ENCODE data around the gene ARHGAP22.

DNA sequence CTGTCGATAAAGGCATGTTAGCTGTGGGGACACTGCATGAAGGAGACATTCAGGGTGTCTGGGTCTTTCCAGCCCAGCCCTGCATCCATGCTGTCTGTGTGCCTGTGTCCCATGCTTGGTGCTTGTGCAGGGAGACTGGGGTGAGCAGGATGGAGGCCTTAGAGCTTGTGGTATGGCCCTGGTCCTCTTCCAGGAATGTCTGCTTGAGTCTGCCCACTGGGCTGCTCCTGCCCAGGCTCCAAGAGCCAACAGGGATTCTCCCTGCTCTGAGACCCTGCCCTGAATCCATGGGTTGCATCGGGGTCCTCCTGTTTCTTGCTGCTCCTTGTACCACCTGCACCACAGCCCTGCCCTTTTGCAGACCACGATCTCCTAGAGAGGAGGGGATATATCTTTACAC, 31.4 kb upstream of the ARHGAP22 start:
- TF ChIP-seq, protein P1, sequence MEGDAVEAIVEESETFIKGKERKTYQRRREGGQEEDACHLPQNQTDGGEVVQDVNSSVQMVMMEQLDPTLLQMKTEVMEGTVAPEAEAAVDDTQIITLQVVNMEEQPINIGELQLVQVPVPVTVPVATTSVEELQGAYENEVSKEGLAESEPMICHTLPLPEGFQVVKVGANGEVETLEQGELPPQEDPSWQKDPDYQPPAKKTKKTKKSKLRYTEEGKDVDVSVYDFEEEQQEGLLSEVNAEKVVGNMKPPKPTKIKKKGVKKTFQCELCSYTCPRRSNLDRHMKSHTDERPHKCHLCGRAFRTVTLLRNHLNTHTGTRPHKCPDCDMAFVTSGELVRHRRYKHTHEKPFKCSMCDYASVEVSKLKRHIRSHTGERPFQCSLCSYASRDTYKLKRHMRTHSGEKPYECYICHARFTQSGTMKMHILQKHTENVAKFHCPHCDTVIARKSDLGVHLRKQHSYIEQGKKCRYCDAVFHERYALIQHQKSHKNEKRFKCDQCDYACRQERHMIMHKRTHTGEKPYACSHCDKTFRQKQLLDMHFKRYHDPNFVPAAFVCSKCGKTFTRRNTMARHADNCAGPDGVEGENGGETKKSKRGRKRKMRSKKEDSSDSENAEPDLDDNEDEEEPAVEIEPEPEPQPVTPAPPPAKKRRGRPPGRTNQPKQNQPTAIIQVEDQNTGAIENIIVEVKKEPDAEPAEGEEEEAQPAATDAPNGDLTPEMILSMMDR (IDR thresholded peaks at IDR 0.05): no peak
- TF ChIP-seq SIN3A (IDR thresholded peaks at IDR 0.05; ENCODE audit: borderline replicate concordance, insufficient read depth, low read depth, low read length): no peak
- no peak for TF ChIP-seq TCF7L2 (IDR thresholded peaks at IDR 0.05; ENCODE audit: low read depth, low read length)
- no peak for TF ChIP-seq REST (IDR thresholded peaks at IDR 0.05; ENCODE audit: insufficient read depth in 1 of 2, low read depth in 2 of 2, low read length in 1 of 2)
- TF ChIP-seq POLR2AphosphoS5 (IDR thresholded peaks at IDR 0.05; ENCODE audit: low read depth, low read length): no peak
